ENCODE data around the gene LRRC4B.
A peak's percentile ranks its signal among the peaks of the same experiment; 100 is the strongest.
"Not testable (repeated sequence)": the region's sequence is repeated elsewhere in the genome, so short reads cannot be mapped to it uniquely, and the experiment has no call there.

LRRC4B gene, protein sequence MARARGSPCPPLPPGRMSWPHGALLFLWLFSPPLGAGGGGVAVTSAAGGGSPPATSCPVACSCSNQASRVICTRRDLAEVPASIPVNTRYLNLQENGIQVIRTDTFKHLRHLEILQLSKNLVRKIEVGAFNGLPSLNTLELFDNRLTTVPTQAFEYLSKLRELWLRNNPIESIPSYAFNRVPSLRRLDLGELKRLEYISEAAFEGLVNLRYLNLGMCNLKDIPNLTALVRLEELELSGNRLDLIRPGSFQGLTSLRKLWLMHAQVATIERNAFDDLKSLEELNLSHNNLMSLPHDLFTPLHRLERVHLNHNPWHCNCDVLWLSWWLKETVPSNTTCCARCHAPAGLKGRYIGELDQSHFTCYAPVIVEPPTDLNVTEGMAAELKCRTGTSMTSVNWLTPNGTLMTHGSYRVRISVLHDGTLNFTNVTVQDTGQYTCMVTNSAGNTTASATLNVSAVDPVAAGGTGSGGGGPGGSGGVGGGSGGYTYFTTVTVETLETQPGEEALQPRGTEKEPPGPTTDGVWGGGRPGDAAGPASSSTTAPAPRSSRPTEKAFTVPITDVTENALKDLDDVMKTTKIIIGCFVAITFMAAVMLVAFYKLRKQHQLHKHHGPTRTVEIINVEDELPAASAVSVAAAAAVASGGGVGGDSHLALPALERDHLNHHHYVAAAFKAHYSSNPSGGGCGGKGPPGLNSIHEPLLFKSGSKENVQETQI

DNA sequence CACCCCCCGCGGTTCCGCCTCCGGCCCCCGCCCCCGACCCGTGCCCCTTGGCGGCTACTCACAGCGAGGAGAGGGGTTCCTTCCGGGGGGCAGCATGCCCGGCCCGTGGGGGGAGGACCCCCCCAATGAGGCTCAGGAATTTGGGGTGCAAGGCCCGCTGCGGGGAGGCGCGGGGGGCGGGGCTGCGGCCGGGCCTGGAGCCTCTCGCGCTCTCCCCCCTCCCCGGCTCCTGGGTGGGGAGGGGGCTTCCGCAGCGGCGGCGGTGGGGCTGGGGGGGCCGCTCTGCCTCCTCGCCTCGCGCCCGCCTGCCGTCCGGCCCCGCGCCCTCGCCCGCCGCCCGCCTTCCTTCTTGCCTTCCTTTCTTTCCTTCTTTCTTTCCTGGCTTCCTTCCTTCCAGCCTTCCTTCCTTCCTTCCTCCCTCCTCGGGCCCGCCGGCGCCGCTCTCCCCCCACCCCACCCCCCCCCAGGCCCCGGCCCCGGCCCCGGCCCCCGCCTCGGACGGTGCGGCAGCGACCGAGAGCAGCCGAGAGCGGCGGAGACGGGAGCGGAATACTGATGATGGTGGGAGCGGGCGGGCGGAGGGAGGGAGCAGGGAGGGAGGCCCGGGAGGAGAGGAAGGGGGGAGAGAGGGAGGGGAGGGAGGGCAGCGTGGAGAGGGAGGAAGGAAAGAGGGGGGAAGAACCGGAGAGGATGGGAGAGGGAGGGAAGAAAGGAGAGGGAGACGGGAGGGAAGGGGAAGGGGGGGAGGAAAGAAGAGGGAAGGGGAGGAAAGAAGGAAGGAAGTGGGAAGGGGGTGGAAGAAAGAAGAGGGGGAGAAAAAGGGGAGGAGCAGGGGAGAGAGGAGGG is at the start of gene LRRC4B:
Gene LRRC4B (minus strand): TSS at position 554 of the 846 bp plus-strand sequence. CDS start 19,597 bp downstream, outside the sequence.
- DNase-seq: no peak

GRCh38 chr19:50612504-50613404 is 44.5 kb upstream of the LRRC4B start:
- not testable (repeated sequence) for DNase-seq

DNA sequence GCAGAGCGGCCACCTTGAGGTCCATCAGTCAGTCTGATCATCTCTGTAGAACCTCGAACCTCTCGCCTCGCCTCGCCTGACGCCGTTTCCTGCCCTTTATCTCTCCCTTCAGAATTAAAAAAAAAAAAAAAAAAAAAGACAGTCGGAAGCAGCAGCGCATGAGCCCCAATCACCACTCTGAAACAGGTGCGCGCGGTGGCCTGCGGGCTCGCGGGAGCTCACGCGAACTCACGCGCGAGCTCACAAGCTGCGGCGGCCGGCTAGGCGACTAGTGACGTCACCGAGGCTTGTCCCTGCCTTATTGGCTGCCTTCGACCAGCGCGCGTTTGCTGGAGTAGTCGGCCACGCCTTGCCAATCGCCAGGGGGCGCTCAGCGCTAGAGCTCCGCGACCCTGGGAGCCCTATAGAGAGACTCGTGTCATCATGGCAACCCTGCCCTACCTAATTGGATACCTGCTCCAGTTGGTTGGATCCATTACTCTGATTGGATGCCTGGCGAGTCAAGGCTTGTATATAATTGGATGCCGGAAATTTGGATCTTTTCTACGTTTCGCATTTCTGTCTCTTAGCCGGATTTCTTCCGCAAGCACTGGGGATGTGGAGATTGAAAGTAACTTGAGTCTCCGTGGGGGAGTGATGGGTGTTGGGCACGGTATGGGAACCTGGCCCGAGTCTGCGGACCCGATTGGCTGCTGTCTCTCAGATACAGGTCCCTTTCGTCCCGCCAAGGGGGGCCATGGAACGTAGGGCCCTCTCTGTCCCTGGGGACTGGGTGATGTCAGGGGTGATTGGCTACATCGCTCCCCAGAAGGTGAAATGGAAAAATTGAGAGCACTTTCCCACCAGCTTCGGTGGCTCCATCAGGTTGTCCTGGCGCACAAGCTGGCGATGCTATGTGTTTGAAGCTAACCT is 39.9 kb upstream of the LRRC4B start:
- DNase-seq: peak; percentile 74

- DNase-seq: no peak
Measured at GRCh38 chr19:50607388-50607787, 39.2 kb upstream of the LRRC4B start.

DNA sequence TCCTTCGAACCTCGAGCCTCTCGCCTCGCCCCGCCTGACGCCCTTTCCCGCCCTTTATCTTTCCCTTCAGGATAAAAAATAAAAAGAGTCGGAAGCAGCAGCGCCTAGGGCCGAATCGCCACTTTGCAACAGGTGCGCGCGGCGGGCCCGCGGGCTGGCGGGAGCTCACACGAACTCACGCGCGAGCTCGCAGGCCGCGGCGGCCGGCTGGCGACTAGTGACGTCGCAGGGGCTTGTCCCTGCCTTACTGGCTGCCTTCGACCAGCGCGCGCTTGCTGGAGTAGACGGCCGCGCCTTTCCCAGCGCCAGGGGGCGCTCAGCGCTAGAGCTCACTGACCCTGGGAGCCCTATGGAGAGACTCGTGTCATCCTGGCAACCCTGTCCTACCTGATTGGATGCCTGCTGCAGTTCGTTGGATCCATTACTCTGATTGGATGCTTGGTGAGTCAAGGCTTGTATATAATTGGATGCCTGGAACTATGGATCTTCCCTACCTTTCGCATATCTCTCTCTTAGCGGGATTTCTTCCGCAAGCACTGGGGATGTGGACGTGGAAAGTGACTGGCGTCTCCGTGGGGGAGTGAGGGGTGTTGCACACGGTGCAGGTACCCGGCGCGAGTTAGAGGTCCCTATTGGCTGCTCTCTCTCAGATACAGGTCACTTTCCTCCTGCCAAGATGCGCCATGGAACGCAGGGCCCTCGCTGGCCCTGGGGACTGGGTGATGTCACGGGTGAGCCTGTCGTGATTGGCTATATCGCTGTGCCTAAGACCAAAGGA is 38.0 kb upstream of the LRRC4B start:
- DNase-seq: peak; percentile 3

DNA sequence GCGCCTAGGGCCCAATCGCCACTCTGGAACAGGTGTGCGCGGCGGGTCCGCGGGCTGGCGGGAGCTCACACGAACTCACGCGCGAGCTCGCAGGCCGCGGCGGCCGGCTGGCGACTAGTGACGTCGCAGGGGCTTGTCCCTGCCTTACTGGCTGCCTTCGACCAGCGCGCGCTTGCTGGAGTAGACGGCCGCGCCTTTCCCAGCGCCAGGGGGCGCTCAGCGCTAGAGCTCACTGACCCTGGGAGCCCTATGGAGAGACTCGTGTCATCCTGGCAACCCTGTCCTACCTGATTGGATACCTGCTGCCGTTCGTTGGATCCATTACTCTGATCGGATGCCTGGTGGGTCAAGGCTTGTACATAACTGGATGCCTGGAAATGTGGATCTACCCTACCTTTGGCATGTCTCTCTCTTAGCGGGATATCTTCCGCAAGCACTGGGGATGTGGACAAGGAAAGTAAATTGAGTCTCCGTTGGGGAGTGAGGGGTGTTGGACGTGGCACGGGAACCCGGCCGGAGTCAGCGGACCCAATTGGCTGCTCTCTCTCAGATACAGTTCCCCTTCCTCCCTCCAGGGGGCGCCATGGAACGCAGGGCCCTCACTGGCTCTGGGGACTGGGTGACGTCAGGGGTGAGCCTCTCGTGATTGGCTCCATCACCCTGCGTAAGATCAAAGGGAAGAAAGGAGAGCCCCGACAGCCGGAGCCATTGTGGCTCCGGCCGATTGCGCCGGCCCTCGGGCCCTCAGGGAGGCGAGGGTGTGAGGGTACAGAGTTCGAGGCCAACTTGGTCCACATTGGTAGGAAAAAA is 36.2 kb upstream of the LRRC4B start:
- not testable (repeated sequence) for DNase-seq

- DNase-seq: no peak
Measured at GRCh38 chr19:50602935-50603334, 34.7 kb upstream of the LRRC4B start.

GRCh38 chr19:50602496-50602895 is 34.3 kb upstream of the LRRC4B start:
- no peak for DNase-seq

- no peak for DNase-seq
Measured at GRCh38 chr19:50602089-50602422, 33.8 kb upstream of the LRRC4B start.

DNA sequence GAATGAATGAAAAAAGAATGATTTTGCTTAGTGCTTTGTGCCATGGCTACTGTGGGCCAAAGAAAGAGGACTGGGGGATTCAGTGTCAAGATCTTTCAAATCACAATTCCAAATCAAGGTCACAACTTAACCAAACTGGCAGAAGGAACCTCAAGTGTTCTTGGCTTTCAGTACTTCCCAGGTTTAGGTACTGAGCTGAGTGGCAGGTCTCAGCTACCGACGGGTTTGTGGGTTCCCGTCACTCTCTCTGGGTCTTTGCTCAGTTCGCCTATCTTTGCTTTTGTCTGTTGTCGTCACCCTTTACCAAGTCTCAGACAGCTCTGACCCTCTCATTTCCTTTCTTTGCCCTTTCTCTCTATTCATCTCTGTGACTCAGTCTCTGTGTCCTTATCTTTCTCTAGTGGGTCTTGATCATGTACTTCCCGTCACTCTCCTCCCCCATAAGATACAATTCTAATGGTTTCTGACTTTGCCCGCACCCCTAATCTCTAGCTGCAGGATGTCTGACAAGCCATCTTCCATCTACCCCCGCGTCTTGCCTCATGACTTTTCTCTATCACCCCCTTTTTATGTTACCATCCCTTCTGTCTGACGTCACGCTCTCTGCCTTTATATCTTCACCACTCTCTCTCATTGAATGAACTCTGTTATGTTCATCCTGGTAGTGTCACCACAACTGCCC is 33.3 kb upstream of the LRRC4B start:
- DNase-seq: no peak

- DNase-seq: no peak
Measured at GRCh38 chr19:50599427-50599826, 31.2 kb upstream of the LRRC4B start.

- DNase-seq: no peak
Measured at GRCh38 chr19:50590191-50590590, 22.0 kb upstream of the LRRC4B start.

DNA sequence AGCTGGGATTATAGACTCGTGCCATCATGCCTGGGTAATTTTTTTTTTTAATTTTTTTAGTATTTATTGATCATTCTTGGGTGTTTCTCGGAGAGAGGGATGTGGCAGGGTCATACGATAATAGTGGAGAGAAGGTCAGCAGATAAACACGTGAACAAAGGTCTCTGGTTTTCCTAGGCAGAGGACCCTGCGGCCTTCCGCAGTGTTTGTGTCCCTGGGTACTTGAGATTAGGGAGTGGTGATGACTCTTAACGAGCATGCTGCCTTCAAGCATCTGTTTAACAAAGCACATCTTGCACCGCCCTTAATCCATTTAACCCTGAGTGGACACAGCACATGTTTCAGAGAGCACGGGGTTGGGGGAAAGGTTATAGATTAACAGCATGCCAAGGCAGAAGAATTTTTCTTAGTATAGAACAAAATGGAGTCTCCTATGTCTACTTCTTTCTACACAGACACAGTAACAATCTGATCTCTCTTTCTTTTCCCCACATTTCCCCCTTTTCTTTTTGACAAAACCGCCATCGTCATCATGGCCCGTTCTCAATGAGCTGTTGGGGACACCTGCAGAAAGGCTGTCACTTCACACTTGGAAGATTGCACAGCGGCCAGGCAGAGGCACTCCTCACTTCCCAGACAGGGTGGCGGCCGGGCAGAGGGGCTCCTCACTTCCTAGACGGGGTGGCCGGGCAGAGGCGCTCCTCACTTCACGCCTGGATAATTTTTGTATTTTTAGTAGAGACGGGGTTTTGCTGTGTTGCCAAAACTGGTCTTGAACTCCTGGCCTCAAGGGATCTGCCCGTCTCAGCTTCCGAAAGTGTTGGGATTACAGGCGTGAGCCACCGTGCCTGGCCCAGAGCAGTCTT is 13.8 kb upstream of the LRRC4B start:
- DNase-seq: not testable (repeated sequence)

DNA sequence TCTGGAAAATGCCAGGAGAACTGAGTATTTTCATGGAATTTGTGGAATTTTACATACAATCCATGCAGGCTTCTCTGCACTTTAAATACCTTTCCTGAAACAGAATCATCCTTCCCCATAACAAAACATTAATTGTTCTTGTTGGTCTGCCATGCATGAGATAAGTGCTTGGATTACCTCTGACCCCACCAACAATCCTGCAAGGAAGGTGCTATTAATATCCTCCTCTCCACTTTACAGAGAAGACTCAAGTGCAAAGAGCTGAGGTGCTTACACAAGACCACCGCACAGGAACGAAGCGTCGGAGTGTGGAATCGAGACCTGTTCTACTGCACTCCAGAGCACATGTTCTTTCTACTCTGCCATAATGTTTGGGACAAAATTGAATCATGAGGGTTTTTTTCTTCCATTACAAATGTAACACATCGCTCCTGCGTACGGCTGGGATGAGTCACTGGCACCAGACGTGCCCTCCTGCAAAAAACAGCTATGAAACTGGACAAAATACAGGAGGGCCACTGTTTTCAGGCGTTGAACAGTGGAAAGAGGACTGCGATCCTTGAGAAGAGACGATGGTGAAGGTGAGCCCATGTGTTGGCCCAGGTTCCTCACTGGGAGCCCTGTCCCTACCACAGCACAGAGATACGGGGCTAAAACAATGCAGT is 12.9 kb upstream of the LRRC4B start:
- DNase-seq: no peak

- DNase-seq: no peak
Measured at GRCh38 chr19:50580240-50580639, 12.0 kb upstream of the LRRC4B start.

- not testable (repeated sequence) for DNase-seq
Measured at GRCh38 chr19:50576769-50577168, 8.5 kb upstream of the LRRC4B start.

Data from fibroblast of skin of right quadriceps (primary cell).